Calu3 (cell line): ENCODE measurements around the gene SPIRE2. TPM values are rescaled to one million over a fixed set of nuclear protein-coding genes. Genes with fewer than 3 reads are reported as not detected.

Experiments used
- Bru-seq: library from RNA; stranded (reverse); fragments of 400-500 nt; gene quantifications from one replicate; lab custom pipeline; 2021; lab: Mats Ljungman, UMichigan
- BruChase-seq, 2 experiments: library from RNA; stranded (reverse); fragments of 400-500 nt; gene quantifications; one replicate each; lab custom pipeline; 2021; lab: Mats Ljungman, UMichigan
- BruUV-seq: library from RNA; stranded (reverse); fragments of 400-500 nt; replicated peaks from 2 replicates; lab custom pipeline; 2021; lab: Mats Ljungman, UMichigan
- CTCF ChIA-PET: fragments of 300-600 bp; sonication (Branson Sonifier 250); formaldehyde crosslinking; loops from one replicate; lab custom pipeline; 2022; ENCODE audit warnings: antibody characterized with exemption; lab: Charles Lee
- DNase-seq: peaks from one replicate; pipeline ENCODE4 v3.0.0; 2022
- H3K27ac Mint-ChIP-seq: one replicate; pipeline ENCODE4 v1.8.0; 2022; ENCODE audit warnings: mixed read lengths; ENCODE audit not compliant: unreplicated experiment
- H3K27me3 Mint-ChIP-seq: one replicate; pipeline ENCODE4 v1.8.0; 2022; ENCODE audit warnings: mixed read lengths; ENCODE audit not compliant: unreplicated experiment
- H3K36me3 Mint-ChIP-seq: one replicate; pipeline ENCODE4 v1.8.0; 2022; ENCODE audit warnings: mild to moderate bottlenecking, moderate library complexity, mixed read lengths; ENCODE audit not compliant: insufficient read depth, unreplicated experiment
- H3K4me1 Mint-ChIP-seq: one replicate; pipeline ENCODE4 v1.8.0; 2022; ENCODE audit warnings: mild to moderate bottlenecking, low read depth, mixed read lengths; ENCODE audit not compliant: unreplicated experiment
- H3K4me3 Mint-ChIP-seq: one replicate; pipeline ENCODE4 v1.8.0; 2022; ENCODE audit warnings: mild to moderate bottlenecking, low read depth, moderate library complexity, mixed read lengths; ENCODE audit not compliant: unreplicated experiment
- H3K9me3 Mint-ChIP-seq: one replicate; pipeline ENCODE4 v1.8.0; 2022; ENCODE audit warnings: low read depth, mixed read lengths; ENCODE audit not compliant: unreplicated experiment
- intact Hi-C: fragments of 100-400 bp; cut with micrococcal nuclease; formaldehyde crosslinking; loops from one replicate; pipeline ENCODE4 v1.10.0; 2022; ENCODE audit not compliant: unreplicated experiment
- long read RNA-seq: library from polyadenylated mRNA; stranded (forward); transcript quantifications from one replicate; pipeline ENCODE4 v2.0.0, GENCODE V29; 2022
- total RNA-seq: library from RNA; stranded (reverse); gene quantifications from 2 replicates; pipeline ENCODE4 v1.2.3, GENCODE V29; 2022
- TF ChIP-seq, protein P1 (sequence below): fragments of 200-600 bp; IDR thresholded peaks from one replicate; pipeline ENCODE4 v1.8.0; 2022; ENCODE audit warnings: antibody characterized with exemption; ENCODE audit not compliant: unreplicated experiment

SPIRE2 gene, protein sequence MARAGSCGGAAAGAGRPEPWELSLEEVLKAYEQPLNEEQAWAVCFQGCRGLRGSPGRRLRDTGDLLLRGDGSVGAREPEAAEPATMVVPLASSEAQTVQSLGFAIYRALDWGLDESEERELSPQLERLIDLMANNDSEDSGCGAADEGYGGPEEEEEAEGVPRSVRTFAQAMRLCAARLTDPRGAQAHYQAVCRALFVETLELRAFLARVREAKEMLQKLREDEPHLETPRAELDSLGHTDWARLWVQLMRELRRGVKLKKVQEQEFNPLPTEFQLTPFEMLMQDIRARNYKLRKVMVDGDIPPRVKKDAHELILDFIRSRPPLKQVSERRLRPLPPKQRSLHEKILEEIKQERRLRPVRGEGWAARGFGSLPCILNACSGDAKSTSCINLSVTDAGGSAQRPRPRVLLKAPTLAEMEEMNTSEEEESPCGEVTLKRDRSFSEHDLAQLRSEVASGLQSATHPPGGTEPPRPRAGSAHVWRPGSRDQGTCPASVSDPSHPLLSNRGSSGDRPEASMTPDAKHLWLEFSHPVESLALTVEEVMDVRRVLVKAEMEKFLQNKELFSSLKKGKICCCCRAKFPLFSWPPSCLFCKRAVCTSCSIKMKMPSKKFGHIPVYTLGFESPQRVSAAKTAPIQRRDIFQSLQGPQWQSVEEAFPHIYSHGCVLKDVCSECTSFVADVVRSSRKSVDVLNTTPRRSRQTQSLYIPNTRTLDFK
- total RNA-seq, result 46.3 and 53.1 TPM in 2 replicates
- Bru-seq, nascent RNA, result percentile 66 among the genes with signal in this experiment
- percentile 82 among the genes with signal in this experiment for BruChase-seq, experiment 1, labeled RNA remaining after a 6-hour chase
- percentile 81 among the genes with signal in this experiment for BruChase-seq, experiment 2, labeled RNA remaining after a 2-hour chase
- long read RNA-seq, transcript SPIRE2-201 (15 exons, 3,235 nt), result major isoform, 6 of 27 reads
- long read RNA-seq, partial matches to known transcripts, result 3 of 27 reads
- long read RNA-seq, other reads (novel, unspliced or antisense), result 14 of 27 reads

DNA sequence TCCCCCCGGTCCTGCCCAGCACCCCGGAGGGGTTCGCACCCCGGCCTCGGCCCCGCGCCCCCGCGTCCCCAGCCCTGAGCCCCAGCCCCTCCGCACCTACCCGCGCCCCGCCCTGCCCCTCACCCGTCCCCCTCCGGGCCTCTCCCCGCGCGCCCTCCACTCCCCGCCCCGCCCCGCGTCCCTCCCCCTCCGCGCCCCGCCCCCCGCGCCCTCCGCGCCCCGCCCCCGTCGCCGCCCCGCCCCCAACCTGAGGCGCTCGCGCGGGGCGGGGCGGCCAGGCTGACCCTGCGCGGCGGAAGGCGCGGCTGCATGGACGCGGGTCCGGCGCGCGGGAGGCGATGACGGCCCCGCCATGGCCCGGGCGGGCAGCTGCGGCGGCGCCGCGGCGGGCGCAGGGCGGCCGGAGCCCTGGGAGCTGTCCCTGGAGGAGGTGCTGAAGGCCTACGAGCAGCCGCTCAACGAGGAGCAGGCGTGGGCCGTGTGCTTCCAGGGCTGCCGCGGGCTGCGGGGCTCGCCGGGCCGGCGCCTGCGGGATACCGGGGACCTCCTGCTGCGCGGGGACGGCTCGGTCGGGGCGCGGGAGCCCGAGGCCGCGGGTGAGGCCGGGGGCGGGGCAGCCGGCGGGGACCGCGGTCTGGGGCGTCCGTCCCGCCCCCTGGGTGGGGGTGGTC, at the start of gene SPIRE2:
Gene SPIRE2, plus strand, starts transcription at position 277 of the 671 bp plus-strand sequence. Its CDS starts 76 bp downstream, at position 353.
- intact Hi-C loops, result no loop called here
- CTCF ChIA-PET, result interaction anchor here (3.0 kb wide), 1 partner anchor 9 kb away, joined by 11 read pairs; no protein-coding TSS in a partner anchor
- Mint-ChIP-seq H3K36me3 (peaks cover 44% of the 10 kb centered on the region), H3K27ac (peak within 1 kb of the TSS; percentile 6), H3K4me3 (peak within 1 kb of the TSS; percentile 72), H3K27me3 (no peaks in the 10 kb centered on the region), H3K9me3 (no peaks in the 10 kb centered on the region), H3K4me1 (peaks cover 30% of the 10 kb centered on the region)
- TF ChIP-seq, protein P1, sequence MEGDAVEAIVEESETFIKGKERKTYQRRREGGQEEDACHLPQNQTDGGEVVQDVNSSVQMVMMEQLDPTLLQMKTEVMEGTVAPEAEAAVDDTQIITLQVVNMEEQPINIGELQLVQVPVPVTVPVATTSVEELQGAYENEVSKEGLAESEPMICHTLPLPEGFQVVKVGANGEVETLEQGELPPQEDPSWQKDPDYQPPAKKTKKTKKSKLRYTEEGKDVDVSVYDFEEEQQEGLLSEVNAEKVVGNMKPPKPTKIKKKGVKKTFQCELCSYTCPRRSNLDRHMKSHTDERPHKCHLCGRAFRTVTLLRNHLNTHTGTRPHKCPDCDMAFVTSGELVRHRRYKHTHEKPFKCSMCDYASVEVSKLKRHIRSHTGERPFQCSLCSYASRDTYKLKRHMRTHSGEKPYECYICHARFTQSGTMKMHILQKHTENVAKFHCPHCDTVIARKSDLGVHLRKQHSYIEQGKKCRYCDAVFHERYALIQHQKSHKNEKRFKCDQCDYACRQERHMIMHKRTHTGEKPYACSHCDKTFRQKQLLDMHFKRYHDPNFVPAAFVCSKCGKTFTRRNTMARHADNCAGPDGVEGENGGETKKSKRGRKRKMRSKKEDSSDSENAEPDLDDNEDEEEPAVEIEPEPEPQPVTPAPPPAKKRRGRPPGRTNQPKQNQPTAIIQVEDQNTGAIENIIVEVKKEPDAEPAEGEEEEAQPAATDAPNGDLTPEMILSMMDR, result no peak
- no TSS peak for BruUV-seq
- peak; percentile 82 for DNase-seq

DNA sequence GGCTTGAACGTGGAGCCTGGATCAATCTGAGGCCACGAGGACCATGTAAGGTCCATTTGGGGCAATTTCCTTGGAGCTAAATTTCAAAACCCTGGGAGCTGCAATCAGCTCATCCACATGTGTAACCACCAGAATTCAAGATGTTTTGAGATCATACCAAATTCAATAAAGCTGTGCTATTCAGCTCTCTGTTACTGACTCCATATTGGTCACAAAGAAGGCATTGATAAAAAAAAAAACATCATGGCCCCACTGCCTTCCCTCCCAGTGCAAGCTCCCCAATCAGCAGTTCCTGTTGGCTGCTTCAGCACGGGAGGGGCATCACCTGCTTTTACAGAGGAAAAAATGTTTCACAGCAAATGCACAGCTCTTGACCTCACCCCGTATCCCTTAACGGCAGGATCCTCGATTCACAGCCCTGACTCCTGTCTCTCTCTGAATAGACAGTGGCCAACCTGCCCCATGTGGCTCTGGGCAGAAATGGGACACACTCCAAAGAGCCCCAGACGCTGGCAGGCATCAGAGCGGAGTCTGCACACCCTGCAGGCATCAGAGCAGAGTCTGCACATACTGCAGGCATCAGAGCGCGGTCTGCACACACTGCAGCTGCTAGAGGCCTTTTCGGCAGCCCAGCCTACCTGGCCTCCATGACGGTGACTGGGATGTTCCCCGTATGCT, 48.9 kb upstream of the SPIRE2 start:
- Mint-ChIP-seq H3K27ac (no peak overlapping the region), H3K36me3 (peaks cover 61% of the 10 kb centered on the region), H3K4me3 (no peak overlapping the region), H3K27me3 (no peaks in the 10 kb centered on the region), H3K9me3 (no peaks in the 10 kb centered on the region), H3K4me1 (no peaks in the 10 kb centered on the region)
- no peak for DNase-seq
- CTCF ChIA-PET, result interaction anchor here (0.5 kb wide), 1 partner anchor 1096 kb away, joined by 7 read pairs; no protein-coding TSS in a partner anchor
- intact Hi-C loops, result no loop called here
- TF ChIP-seq, protein P1, result no peak
- BruUV-seq, result no TSS peak

DNA sequence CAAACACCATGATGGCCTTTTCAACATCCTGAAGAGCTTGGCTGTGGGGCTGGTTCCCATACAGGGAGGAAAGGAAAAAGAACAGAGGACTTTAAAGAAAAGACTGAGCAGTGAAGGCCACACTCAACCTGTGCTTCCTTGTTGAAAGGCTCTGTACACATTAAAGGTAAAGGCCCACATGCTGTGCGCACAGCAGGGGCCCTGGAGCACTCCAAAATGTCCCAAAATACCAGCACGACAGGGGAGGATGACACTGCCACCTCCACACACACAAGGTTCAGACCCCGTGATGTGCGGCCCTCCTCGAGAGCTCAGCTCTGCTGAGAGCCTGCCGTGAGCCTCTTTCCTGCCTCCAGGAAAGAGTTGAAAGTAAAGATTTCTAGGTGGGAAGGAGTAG, 48.4 kb upstream of the SPIRE2 start:
- no peaks in the 10 kb centered on the region for H3K27me3 Mint-ChIP-seq
- no peak overlapping the region for H3K27ac Mint-ChIP-seq
- no peak overlapping the region for H3K4me3 Mint-ChIP-seq
- CTCF ChIA-PET, result interaction anchor here (0.5 kb wide), 1 partner anchor 1097 kb away, joined by 7 read pairs; no protein-coding TSS in a partner anchor
- no peak for DNase-seq
- H3K4me1 Mint-ChIP-seq, result no peaks in the 10 kb centered on the region
- peaks cover 62% of the 10 kb centered on the region for H3K36me3 Mint-ChIP-seq
- no TSS peak for BruUV-seq
- TF ChIP-seq, protein P1, result no peak
- intact Hi-C loops, result no loop called here
- no peaks in the 10 kb centered on the region for H3K9me3 Mint-ChIP-seq
